Measurements from ENCODE around the gene MAGI3.

MAGI3 gene

DNA sequence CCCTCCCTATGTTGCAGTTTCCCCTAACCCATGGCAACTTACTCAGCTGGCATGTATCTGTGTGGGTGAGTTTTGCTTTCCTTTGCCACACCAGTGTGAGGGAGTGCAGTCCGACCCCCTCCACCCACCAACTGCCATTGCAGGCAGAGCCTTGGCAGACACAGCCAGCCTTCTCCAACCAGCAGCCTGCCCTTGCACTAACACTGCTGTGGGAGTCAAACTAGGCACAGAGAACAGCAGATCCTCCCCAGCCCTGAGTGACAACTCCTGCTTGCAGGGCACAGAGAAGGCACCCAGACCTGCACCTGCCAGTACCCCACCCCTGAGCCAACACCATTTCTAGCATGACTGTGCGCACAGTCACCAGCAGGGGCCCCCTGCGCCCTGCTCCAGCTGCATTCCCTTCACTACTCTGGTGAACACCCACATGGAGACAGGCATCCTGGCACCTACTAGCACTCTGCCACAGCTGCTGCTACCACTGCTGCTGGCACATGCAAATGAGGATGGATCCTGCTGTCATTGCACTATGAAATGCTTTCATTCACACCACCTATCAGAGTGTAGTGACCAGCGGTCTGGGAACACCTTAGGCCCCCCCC lies 98.4 kb downstream of the MAGI3 start:
- Mint-ChIP-seq H3K9me3 (peaks cover 87% of the 10 kb centered on the region), H3K27me3 (ENCODE audit: low read depth, poor library complexity) (peaks cover 5% of the 10 kb centered on the region), H3K4me1 (no peaks in the 10 kb centered on the region), H3K27ac (no peak overlapping the region), H3K4me3 (no peak overlapping the region), H3K36me3 (ENCODE audit: low read depth) (peaks cover 48% of the 10 kb centered on the region)
- TF ChIP-seq, protein P1, sequence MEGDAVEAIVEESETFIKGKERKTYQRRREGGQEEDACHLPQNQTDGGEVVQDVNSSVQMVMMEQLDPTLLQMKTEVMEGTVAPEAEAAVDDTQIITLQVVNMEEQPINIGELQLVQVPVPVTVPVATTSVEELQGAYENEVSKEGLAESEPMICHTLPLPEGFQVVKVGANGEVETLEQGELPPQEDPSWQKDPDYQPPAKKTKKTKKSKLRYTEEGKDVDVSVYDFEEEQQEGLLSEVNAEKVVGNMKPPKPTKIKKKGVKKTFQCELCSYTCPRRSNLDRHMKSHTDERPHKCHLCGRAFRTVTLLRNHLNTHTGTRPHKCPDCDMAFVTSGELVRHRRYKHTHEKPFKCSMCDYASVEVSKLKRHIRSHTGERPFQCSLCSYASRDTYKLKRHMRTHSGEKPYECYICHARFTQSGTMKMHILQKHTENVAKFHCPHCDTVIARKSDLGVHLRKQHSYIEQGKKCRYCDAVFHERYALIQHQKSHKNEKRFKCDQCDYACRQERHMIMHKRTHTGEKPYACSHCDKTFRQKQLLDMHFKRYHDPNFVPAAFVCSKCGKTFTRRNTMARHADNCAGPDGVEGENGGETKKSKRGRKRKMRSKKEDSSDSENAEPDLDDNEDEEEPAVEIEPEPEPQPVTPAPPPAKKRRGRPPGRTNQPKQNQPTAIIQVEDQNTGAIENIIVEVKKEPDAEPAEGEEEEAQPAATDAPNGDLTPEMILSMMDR (IDR thresholded peaks at IDR 0.05), result no peak
- DNase-seq, result no peak

DNA sequence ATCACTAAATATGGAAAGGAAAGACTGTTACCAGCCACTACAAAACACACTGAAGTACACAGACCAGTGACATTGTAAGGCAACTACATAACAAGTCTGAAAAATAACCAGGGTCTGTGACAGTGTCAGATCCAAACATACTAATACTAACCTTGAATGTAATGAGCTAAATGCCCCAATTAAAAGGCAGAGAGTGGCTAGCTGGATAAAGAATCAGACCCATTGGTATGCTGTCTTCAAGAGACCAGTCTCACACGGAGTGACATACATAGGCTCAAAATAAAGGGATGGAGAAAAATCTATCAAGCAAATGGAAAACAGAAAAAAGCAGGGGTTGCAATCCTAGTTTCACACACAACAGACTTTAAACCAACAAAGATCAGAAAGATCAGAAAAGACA lies 100.1 kb downstream of the MAGI3 start:
- DNase-seq, result no peak
- H3K9me3 Mint-ChIP-seq, result peaks cover 83% of the 10 kb centered on the region
- H3K4me1 Mint-ChIP-seq, result no peaks in the 10 kb centered on the region
- H3K27ac Mint-ChIP-seq, result no peak overlapping the region
- H3K36me3 Mint-ChIP-seq (ENCODE audit: low read depth), result peaks cover 41% of the 10 kb centered on the region
- H3K27me3 Mint-ChIP-seq (ENCODE audit: low read depth, poor library complexity), result peaks cover 5% of the 10 kb centered on the region
- TF ChIP-seq, protein P1 (IDR thresholded peaks at IDR 0.05), result no peak
- no peak overlapping the region for H3K4me3 Mint-ChIP-seq

DNA sequence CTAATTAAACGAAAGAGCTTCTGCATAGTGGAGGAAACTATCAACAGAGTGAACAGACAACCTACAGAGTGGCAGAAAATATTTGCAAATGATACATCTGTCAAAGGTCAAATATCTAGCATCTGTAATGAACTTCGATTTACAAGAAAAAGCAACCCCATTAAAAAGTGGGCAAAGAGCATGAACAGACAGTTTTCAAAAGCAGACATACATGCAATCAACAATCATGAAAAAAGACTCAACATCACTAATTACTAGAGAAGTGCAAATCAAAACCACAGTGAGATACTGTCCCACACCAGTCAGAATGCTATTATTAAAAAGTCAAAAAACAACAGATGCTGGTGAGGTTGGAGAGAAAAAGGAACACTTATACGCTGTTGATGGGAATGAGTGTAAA lies 103.2 kb downstream of the MAGI3 start:
- Mint-ChIP-seq H3K27ac (no peak overlapping the region), H3K4me1 (no peaks in the 10 kb centered on the region), H3K36me3 (ENCODE audit: low read depth) (peaks cover 38% of the 10 kb centered on the region), H3K9me3 (peaks cover 74% of the 10 kb centered on the region), H3K27me3 (ENCODE audit: low read depth, poor library complexity) (peaks cover 1% of the 10 kb centered on the region), H3K4me3 (no peak overlapping the region)
- no peak for DNase-seq
- TF ChIP-seq, protein P1 (IDR thresholded peaks at IDR 0.05), result no peak

DNA sequence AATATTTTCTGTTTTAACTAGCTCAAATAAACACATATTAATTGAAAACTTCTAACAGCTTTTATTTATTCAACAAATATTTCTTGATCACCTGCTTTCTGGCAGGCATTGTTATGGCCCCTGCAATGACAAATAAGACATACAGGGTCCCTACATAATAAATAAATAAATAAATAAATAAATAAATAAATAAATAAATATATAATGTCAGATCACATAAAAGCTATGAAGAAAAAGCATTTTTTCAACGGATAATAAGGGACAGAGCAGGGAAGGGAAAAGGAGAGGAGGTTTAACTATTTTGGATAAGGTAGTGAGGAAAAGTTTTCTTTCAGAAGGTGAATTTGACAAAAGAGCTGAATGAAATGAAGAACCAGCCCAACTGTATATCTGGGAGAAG lies 115.0 kb downstream of the MAGI3 start:
- TF ChIP-seq, protein P1 (IDR thresholded peaks at IDR 0.05), result no peak
- Mint-ChIP-seq H3K36me3 (ENCODE audit: low read depth) (no peaks in the 10 kb centered on the region), H3K27me3 (ENCODE audit: low read depth, poor library complexity) (peaks cover 3% of the 10 kb centered on the region), H3K9me3 (peaks cover 3% of the 10 kb centered on the region), H3K4me1 (no peaks in the 10 kb centered on the region), H3K4me3 (no peak overlapping the region), H3K27ac (no peak overlapping the region)
- DNase-seq, result no peak

DNA sequence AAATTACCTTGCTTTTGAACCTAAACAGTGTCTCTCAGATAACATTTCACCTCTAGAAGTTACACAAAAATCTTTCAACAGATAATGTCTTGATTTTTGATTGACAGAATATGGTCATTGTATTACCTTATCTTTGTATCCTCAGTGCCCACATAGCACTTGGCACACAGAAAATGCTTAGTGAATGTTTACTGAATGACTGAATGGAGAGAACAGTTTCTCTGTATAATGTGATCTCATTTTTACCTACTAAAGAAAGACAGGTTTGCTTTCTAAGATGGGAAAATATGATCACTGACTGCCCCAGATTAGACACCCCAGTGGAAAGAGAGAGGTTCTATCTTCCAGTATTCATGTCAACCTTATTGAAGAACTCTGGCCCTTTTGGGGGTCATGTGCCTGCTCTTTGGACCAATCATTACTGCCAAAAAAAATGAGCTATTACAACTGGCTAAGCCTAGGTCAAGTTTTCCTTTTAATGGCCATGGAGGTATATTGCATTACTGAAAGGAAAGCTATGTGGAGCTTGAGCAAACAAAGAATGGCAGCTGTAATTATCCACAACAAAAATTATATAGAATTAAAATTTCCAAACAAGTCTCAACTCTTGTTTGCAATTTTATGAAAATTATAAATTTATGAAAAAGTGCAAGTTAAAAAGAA lies 117.4 kb downstream of the MAGI3 start:
- TF ChIP-seq, protein P1 (IDR thresholded peaks at IDR 0.05), result no peak
- Mint-ChIP-seq H3K9me3 (peaks cover 22% of the 10 kb centered on the region), H3K4me3 (no peak overlapping the region), H3K27me3 (ENCODE audit: low read depth, poor library complexity) (peaks cover 3% of the 10 kb centered on the region), H3K27ac (no peak overlapping the region), H3K4me1 (no peaks in the 10 kb centered on the region), H3K36me3 (ENCODE audit: low read depth) (peaks cover 6% of the 10 kb centered on the region)
- DNase-seq, result no peak

All from nephron progenitor cell (in vitro differentiated cells).